MM.1S (cell line): Measurements from ENCODE around the gene KRTAP13-3.
A peak's percentile ranks its signal among the peaks of the same experiment; 100 is the strongest.

Experiments
- DNase-seq: peaks from one replicate; pipeline ENCODE4 v3.0.0-alpha.2; 2015
- H2AFZ ChIP-seq: fragments of 300-600 bp; sonication (generic); 2 replicates; pipeline ENCODE4 v1.6.0; 2016; ENCODE audit warnings: antibody characterized with exemption, low read length
- H3F3A ChIP-seq: fragments of 300-600 bp; sonication (generic); 2 replicates; pipeline ENCODE4 v1.6.1; 2016; ENCODE audit warnings: mild to moderate bottlenecking, antibody characterized with exemption, low read length, moderate library complexity, mixed read lengths; ENCODE audit not compliant: insufficient read depth
- H3K27ac ChIP-seq: fragments of 300-600 bp; sonication (generic); 2 replicates; pipeline ENCODE4 v1.5.1; 2016; ENCODE audit warnings: mild to moderate bottlenecking, low read length
- H3K27me3 ChIP-seq: fragments of 300-600 bp; sonication (generic); replicated peaks from 2 replicates; pipeline ENCODE4 v1.6.0; 2016; ENCODE audit warnings: low read length; ENCODE audit not compliant: insufficient read depth
- H3K36me3 ChIP-seq: fragments of 300-600 bp; sonication (generic); replicated peaks from 2 replicates; pipeline ENCODE4 v1.6.1; 2016; ENCODE audit warnings: mild to moderate bottlenecking, low read length, mixed read lengths; ENCODE audit not compliant: insufficient read depth
- H3K4me1 ChIP-seq: fragments of 300-600 bp; sonication (generic); 2 replicates; pipeline ENCODE4 v1.6.1; 2016; ENCODE audit warnings: low read length, mixed read lengths
- H3K4me2 ChIP-seq: fragments of 300-600 bp; sonication (generic); 2 replicates; pipeline ENCODE4 v1.6.0; 2016; ENCODE audit warnings: low read depth, low read length
- H3K4me3 ChIP-seq: fragments of 300-600 bp; sonication (generic); 2 replicates; pipeline ENCODE4 v1.5.1; 2016; ENCODE audit warnings: low read length, mixed read lengths
- H3K79me2 ChIP-seq: fragments of 300-600 bp; sonication (generic); 2 replicates; pipeline ENCODE4 v1.6.1; 2016; ENCODE audit warnings: mixed run types, low read length, mixed read lengths
- H3K9ac ChIP-seq: fragments of 300-600 bp; sonication (generic); 2 replicates; pipeline ENCODE4 v1.6.1; 2016; ENCODE audit warnings: low read length, mixed read lengths
- H3K9me2 ChIP-seq: fragments of 300-600 bp; sonication (generic); replicated peaks from 2 replicates; pipeline ENCODE4 v1.6.1; 2016; ENCODE audit warnings: mild to moderate bottlenecking, low read length, mixed read lengths; ENCODE audit not compliant: insufficient read depth
- H3K9me3 ChIP-seq: fragments of 300-600 bp; sonication (generic); replicated peaks from 2 replicates; pipeline ENCODE4 v1.6.1; 2016; ENCODE audit warnings: mild to moderate bottlenecking, low read length, mixed read lengths; ENCODE audit not compliant: insufficient read depth
- H4K20me1 ChIP-seq: fragments of 300-600 bp; sonication (generic); 2 replicates; pipeline ENCODE4 v1.6.1; 2016; ENCODE audit warnings: mild to moderate bottlenecking, low read length, moderate library complexity, mixed read lengths; ENCODE audit not compliant: insufficient read depth
- CTCF ChIP-seq: fragments of 300-600 bp; sonication (generic); IDR thresholded peaks from 2 replicates; pipeline ENCODE4 v1.5.1; 2016; ENCODE audit warnings: antibody characterized with exemption, low read length, mixed read lengths
- EZH2 ChIP-seq: fragments of 300-600 bp; sonication (generic); optimal IDR thresholded peaks from 2 replicates; pipeline ENCODE3; 2017; ENCODE audit warnings: low read depth, mild to moderate bottlenecking, antibody characterized with exemption, low read length, mixed read lengths
- EZH2phosphoT487 ChIP-seq: fragments of 300-600 bp; sonication (generic); IDR thresholded peaks from 2 replicates; pipeline ENCODE4 v1.6.1; 2018; ENCODE audit warnings: antibody characterized with exemption, low read length

KRTAP13-3 gene

GRCh38 chr21:30439975-30440374, 14.2 kb upstream of the KRTAP13-3 start, which contains the start of gene KRTAP15-1:
Gene KRTAP15-1, plus strand, starts transcription at chr21:30440275. Its CDS starts 53 bp downstream, at chr21:30440328.
- no peak within 1 kb of the TSS for H3K4me3 ChIP-seq
- H3F3A ChIP-seq: no peaks in the 10 kb centered on the region
- no peak within 1 kb of the TSS for H3K9ac ChIP-seq
- no peak within 1 kb of the TSS for H3K4me2 ChIP-seq
- no peaks in the 10 kb centered on the region for H3K9me3 ChIP-seq
- H2AFZ ChIP-seq: no peak within 1 kb of the TSS
- H3K9me2 ChIP-seq: no peaks in the 10 kb centered on the region
- no peak within 1 kb of the TSS for H3K27ac ChIP-seq
- H4K20me1 ChIP-seq: no peaks in the 10 kb centered on the region
- no peaks in the 10 kb centered on the region for H3K79me2 ChIP-seq
- no peaks in the 10 kb centered on the region for H3K27me3 ChIP-seq
- no peaks in the 10 kb centered on the region for H3K4me1 ChIP-seq
- TF ChIP-seq EZH2phosphoT487 (no peak), CTCF (no peak)
- DNase-seq: no peak
- H3K36me3 ChIP-seq: no peaks in the 10 kb centered on the region

- Histone ChIP-seq H3F3A (no peaks in the 10 kb centered on the region), H3K9ac (no peak overlapping the region), H3K79me2 (no peaks in the 10 kb centered on the region), H4K20me1 (no peaks in the 10 kb centered on the region), H3K36me3 (no peaks in the 10 kb centered on the region), H3K27ac (no peak overlapping the region), H3K4me2 (no peak overlapping the region), H3K4me3 (no peak overlapping the region), H3K4me1 (no peaks in the 10 kb centered on the region), H3K9me2 (no peaks in the 10 kb centered on the region), H3K27me3 (no peaks in the 10 kb centered on the region), H2AFZ (no peak overlapping the region), H3K9me3 (no peaks in the 10 kb centered on the region)
- no peak for DNase-seq
- TF ChIP-seq EZH2 (no peak), CTCF (no peak), EZH2phosphoT487 (no peak)
Observed at GRCh38 chr21:30437010-30437565, 11.4 kb upstream of the KRTAP13-3 start.

- Histone ChIP-seq H3K4me2 (no peak overlapping the region), H3F3A (no peaks in the 10 kb centered on the region), H3K79me2 (no peaks in the 10 kb centered on the region), H3K4me1 (no peaks in the 10 kb centered on the region), H3K36me3 (no peaks in the 10 kb centered on the region), H3K27ac (no peak overlapping the region), H3K9me2 (no peaks in the 10 kb centered on the region), H3K27me3 (no peaks in the 10 kb centered on the region), H3K9me3 (no peaks in the 10 kb centered on the region), H4K20me1 (no peaks in the 10 kb centered on the region), H2AFZ (no peak overlapping the region), H3K9ac (no peak overlapping the region), H3K4me3 (no peak overlapping the region)
- TF ChIP-seq EZH2 (no peak), CTCF (peak; percentile 71)
- peak; percentile 61 for DNase-seq
Observed at GRCh38 chr21:30434033-30434631, 8.4 kb upstream of the KRTAP13-3 start.
